Esophagus muscularis mucosa (tissue), 3 donors: ENCODE data around the gene CYP39A1.

Experiments
- CTCF ChIP-seq, 3 experiments: fragments of 200-600 bp in 2 of 3; fragments of 450-650 bp in 1 of 3; sonication (generic) in 2 of 3; IDR thresholded peaks; one replicate each; pipeline ENCODE4 v1.5.1; 2017 to 2019; ENCODE audit warnings: antibody characterized with exemption in 3 of 3, mild to moderate bottlenecking in 2 of 3, moderate library complexity in 1 of 3
- POLR2A ChIP-seq: fragments of 450-650 bp; IDR thresholded peaks from one replicate; pipeline ENCODE4 v1.6.1; 2017; ENCODE audit warnings: antibody characterized with exemption, moderate library complexity, mild to moderate bottlenecking, low read depth
- POLR2AphosphoS5 ChIP-seq, 2 donors: sonication (generic); formaldehyde crosslinking; IDR thresholded peaks; one replicate each; pipeline ENCODE4 v1.6.1; 2017; ENCODE audit warnings: antibody characterized with exemption in 2 of 2

GRCh38 chr6:46628498-46628897 is 24.1 kb downstream of the CYP39A1 start:
- TF ChIP-seq CTCF (IDR thresholded peaks at IDR 0.05) (no peak), POLR2AphosphoS5 (IDR thresholded peaks at IDR 0.05) (no peak), POLR2A (no peak)
